Gastrocnemius medialis (tissue), 4 donors: Measurements from ENCODE around the gene ITPK1.

Source experiments
- POLR2A ChIP-seq, 2 donors: fragments of 450-650 bp; IDR thresholded peaks; one replicate each; pipeline ENCODE4 v1.6.1; 2017; ENCODE audit warnings: antibody characterized with exemption in 2 of 2, mild to moderate bottlenecking in 2 of 2, moderate library complexity in 2 of 2
- TF ChIP-seq, protein P1 (sequence below), 5 experiments: fragments of 450-650 bp in 3 of 5; fragments of 200-600 bp in 2 of 5; sonication (generic) in 2 of 5; IDR thresholded peaks in 4 of 5; conservative IDR thresholded peaks in 1 of 5; 1 replicate in 4 of 5; 2 replicates in 1 of 5; pipeline ENCODE4 v1.5.1; 2016 to 2019; ENCODE audit warnings: antibody characterized with exemption in 5 of 5, mild to moderate bottlenecking in 3 of 5, moderate library complexity in 3 of 5

DNA sequence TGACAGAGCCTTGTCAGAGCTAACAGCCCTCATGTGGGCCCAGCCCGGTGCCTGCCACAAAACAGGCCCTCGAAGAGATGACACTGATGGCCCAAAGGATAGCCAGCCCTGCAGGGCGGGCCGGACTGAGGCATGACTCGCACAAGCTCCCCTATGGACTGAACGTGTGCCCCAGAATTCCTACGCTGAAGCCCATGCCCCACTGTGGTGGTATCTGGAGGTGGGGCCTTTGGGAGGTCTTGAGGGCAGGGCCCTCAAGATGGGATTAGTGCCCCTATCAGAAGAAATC, 154.2 kb downstream of the ITPK1 start:
- TF ChIP-seq, protein P1, sequence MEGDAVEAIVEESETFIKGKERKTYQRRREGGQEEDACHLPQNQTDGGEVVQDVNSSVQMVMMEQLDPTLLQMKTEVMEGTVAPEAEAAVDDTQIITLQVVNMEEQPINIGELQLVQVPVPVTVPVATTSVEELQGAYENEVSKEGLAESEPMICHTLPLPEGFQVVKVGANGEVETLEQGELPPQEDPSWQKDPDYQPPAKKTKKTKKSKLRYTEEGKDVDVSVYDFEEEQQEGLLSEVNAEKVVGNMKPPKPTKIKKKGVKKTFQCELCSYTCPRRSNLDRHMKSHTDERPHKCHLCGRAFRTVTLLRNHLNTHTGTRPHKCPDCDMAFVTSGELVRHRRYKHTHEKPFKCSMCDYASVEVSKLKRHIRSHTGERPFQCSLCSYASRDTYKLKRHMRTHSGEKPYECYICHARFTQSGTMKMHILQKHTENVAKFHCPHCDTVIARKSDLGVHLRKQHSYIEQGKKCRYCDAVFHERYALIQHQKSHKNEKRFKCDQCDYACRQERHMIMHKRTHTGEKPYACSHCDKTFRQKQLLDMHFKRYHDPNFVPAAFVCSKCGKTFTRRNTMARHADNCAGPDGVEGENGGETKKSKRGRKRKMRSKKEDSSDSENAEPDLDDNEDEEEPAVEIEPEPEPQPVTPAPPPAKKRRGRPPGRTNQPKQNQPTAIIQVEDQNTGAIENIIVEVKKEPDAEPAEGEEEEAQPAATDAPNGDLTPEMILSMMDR (IDR thresholded peaks at IDR 0.05 in 4 of 5, conservative IDR thresholded peaks at IDR 0.05 in 1 of 5): no peak
- no peak for TF ChIP-seq POLR2A (IDR thresholded peaks at IDR 0.05)
